ENCODE data around the gene FGF11. TPM values are rescaled to one million over a fixed set of nuclear protein-coding genes. Genes with fewer than 3 reads are reported as not detected.

FGF11 gene
- total and polyA plus RNA-seq, 2 of the 13 experiments (the other 11 are each of a cell fraction or from before 2014, with no cell fraction given) = 0.20 to 7.6 TPM

DNA sequence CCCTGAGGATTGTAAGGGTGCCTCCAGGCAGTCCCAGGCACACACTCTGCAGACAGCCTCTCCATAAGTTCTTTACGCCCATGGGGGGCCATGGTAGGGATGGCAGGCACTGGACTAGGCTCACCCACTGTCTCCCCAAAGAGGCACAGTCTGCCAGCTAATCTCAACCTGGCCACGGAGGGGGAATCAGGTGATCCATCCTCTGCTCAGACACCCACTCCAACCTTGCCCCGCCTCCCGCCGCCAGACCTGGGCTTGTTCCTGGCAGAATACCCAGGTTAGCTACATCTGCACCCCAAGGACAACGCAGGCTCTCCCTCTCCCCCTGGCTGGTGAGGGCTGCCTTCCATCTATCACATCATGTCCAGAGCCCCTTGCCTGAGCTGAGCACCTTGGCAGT, 30.4 kb upstream of the FGF11 start:
- H3K36me3 ChIP-seq (replicated peaks in 1 of 2; ENCODE audit: control insufficient read depth in 1 of 2, insufficient read depth in 2 of 2, low read length in 2 of 2) = 0 out of 5 replicates have a peak, but pooled peaks cover 0 to 2% of the 10 kb centered on the region in 2 experiments
- no peak for ATAC-seq
- ChIA-PET CTCF (ENCODE audit: low intra/inter-chr PET ratio, low total read pairs) (no interaction called here), POLR2A (no interaction called here)
- intact Hi-C loops (cut with micrococcal nuclease; ENCODE audit: unreplicated experiment) = no loop called here
- in situ Hi-C loops (cut with HindIII; ENCODE audit: extremely low pct_ligation_motif_present, low pct_unique_long_range_greater_than_20kb) = no loop called here
- no peaks in the 10 kb centered on the region for H3K79me2 ChIP-seq (ENCODE audit: insufficient read depth, low read length)
- BruUV-seq (replicated peaks) = no TSS peak
- H3K9ac ChIP-seq (ENCODE audit: insufficient read depth, low read depth, low read length) = no peak overlapping the region
- H3K4me2 ChIP-seq (ENCODE audit: low read depth, low read length) = no peak overlapping the region
- FAIRE-seq = no peak
- H4K20me1 ChIP-seq (ENCODE audit: insufficient read depth, low read length) = no peaks in the 10 kb centered on the region
- H3K27me3 ChIP-seq (ENCODE audit: control insufficient read depth in 1 of 2, insufficient read depth in 2 of 2, low read length in 2 of 2) = no peaks in the 10 kb centered on the region
- peaks cover 10% of the 10 kb centered on the region for H3K4me1 ChIP-seq (ENCODE audit: insufficient read depth, low read length)
- WGBS (ENCODE audit: low lambda C conversion rate) = 89% methylated on average over 5 of the region's 6 CpGs
- no peak overlapping the region for H3K27ac ChIP-seq (ENCODE audit: extremely low read length, insufficient read depth, low read length)
- no peak for DNase-seq (ENCODE audit: low spot score)
- H2AFZ ChIP-seq (ENCODE audit: low read length) = no peak overlapping the region
- no peaks in the 10 kb centered on the region for H3K9me3 ChIP-seq (ENCODE audit: low read length)
- H3K4me3 ChIP-seq (replicated peaks in 1 of 3; ENCODE audit: insufficient read depth in 1 of 3, low read depth in 2 of 3, low read length in 3 of 3) = no peak overlapping the region
- TF ChIP-seq, protein P1, sequence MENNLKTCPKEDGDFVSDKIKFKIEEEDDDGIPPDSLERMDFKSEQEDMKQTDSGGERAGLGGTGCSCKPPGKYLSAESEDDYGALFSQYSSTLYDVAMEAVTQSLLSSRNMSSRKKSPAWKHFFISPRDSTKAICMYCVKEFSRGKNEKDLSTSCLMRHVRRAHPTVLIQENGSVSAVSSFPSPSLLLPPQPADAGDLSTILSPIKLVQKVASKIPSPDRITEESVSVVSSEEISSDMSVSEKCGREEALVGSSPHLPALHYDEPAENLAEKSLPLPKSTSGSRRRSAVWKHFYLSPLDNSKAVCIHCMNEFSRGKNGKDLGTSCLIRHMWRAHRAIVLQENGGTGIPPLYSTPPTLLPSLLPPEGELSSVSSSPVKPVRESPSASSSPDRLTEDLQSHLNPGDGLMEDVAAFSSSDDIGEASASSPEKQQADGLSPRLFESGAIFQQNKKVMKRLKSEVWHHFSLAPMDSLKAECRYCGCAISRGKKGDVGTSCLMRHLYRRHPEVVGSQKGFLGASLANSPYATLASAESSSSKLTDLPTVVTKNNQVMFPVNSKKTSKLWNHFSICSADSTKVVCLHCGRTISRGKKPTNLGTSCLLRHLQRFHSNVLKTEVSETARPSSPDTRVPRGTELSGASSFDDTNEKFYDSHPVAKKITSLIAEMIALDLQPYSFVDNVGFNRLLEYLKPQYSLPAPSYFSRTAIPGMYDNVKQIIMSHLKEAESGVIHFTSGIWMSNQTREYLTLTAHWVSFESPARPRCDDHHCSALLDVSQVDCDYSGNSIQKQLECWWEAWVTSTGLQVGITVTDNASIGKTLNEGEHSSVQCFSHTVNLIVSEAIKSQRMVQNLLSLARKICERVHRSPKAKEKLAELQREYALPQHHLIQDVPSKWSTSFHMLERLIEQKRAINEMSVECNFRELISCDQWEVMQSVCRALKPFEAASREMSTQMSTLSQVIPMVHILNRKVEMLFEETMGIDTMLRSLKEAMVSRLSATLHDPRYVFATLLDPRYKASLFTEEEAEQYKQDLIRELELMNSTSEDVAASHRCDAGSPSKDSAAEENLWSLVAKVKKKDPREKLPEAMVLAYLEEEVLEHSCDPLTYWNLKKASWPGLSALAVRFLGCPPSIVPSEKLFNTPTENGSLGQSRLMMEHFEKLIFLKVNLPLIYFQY (CRISPR knock-in tag; IDR thresholded peaks at IDR 0.05; ENCODE audit: borderline replicate concordance) = no peak
- TF ChIP-seq MEIS1 (CRISPR knock-in tag; IDR thresholded peaks at IDR 0.05; ENCODE audit: borderline replicate concordance) = no peak
- TF ChIP-seq, protein P2, sequence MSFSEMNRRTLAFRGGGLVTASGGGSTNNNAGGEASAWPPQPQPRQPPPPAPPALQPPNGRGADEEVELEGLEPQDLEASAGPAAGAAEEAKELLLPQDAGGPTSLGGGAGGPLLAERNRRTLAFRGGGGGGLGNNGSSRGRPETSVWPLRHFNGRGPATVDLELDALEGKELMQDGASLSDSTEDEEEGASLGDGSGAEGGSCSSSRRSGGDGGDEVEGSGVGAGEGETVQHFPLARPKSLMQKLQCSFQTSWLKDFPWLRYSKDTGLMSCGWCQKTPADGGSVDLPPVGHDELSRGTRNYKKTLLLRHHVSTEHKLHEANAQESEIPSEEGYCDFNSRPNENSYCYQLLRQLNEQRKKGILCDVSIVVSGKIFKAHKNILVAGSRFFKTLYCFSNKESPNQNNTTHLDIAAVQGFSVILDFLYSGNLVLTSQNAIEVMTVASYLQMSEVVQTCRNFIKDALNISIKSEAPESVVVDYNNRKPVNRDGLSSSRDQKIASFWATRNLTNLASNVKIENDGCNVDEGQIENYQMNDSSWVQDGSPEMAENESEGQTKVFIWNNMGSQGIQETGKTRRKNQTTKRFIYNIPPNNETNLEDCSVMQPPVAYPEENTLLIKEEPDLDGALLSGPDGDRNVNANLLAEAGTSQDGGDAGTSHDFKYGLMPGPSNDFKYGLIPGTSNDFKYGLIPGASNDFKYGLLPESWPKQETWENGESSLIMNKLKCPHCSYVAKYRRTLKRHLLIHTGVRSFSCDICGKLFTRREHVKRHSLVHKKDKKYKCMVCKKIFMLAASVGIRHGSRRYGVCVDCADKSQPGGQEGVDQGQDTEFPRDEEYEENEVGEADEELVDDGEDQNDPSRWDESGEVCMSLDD (CRISPR knock-in tag; IDR thresholded peaks at IDR 0.05; ENCODE audit: borderline replicate concordance) = no peak
- no peak for TF ChIP-seq GPN1 (CRISPR knock-in tag; IDR thresholded peaks at IDR 0.05; ENCODE audit: borderline replicate concordance)
- TF ChIP-seq, protein P3, sequence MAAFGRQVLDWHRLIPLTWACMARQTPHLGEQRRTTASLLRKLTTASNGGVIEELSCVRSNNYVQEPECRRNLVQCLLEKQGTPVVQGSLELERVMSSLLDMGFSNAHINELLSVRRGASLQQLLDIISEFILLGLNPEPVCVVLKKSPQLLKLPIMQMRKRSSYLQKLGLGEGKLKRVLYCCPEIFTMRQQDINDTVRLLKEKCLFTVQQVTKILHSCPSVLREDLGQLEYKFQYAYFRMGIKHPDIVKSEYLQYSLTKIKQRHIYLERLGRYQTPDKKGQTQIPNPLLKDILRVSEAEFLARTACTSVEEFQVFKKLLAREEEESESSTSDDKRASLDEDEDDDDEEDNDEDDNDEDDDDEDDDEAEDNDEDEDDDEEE (CRISPR knock-in tag; IDR thresholded peaks at IDR 0.05) = no peak
- TF ChIP-seq, protein P4, sequence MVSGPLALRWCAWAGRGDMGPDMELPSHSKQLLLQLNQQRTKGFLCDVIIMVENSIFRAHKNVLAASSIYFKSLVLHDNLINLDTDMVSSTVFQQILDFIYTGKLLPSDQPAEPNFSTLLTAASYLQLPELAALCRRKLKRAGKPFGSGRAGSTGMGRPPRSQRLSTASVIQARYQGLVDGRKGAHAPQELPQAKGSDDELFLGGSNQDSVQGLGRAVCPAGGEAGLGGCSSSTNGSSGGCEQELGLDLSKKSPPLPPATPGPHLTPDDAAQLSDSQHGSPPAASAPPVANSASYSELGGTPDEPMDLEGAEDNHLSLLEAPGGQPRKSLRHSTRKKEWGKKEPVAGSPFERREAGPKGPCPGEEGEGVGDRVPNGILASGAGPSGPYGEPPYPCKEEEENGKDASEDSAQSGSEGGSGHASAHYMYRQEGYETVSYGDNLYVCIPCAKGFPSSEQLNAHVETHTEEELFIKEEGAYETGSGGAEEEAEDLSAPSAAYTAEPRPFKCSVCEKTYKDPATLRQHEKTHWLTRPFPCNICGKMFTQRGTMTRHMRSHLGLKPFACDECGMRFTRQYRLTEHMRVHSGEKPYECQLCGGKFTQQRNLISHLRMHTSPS (CRISPR knock-in tag; IDR thresholded peaks at IDR 0.05; ENCODE audit: low read depth) = no peak
- TF ChIP-seq GFI1 (CRISPR knock-in tag; IDR thresholded peaks at IDR 0.05; ENCODE audit: borderline replicate concordance) = no peak
- no peak for TF ChIP-seq ZNF775 (CRISPR knock-in tag; IDR thresholded peaks at IDR 0.05; ENCODE audit: borderline replicate concordance)
- TF ChIP-seq, protein P5, sequence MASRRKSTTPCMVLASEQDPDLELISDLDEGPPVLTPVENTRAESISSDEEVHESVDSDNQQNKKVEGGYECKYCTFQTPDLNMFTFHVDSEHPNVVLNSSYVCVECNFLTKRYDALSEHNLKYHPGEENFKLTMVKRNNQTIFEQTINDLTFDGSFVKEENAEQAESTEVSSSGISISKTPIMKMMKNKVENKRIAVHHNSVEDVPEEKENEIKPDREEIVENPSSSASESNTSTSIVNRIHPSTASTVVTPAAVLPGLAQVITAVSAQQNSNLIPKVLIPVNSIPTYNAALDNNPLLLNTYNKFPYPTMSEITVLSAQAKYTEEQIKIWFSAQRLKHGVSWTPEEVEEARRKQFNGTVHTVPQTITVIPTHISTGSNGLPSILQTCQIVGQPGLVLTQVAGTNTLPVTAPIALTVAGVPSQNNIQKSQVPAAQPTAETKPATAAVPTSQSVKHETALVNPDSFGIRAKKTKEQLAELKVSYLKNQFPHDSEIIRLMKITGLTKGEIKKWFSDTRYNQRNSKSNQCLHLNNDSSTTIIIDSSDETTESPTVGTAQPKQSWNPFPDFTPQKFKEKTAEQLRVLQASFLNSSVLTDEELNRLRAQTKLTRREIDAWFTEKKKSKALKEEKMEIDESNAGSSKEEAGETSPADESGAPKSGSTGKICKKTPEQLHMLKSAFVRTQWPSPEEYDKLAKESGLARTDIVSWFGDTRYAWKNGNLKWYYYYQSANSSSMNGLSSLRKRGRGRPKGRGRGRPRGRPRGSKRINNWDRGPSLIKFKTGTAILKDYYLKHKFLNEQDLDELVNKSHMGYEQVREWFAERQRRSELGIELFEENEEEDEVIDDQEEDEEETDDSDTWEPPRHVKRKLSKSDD (CRISPR knock-in tag; IDR thresholded peaks at IDR 0.05; ENCODE audit: low read depth) = no peak

Measured in HepG2 (cell line).